IMR-90 (cell line): Measurements from ENCODE around the gene BLOC1S2. TPM values are rescaled to one million over a fixed set of nuclear protein-coding genes. Genes with fewer than 3 reads are reported as not detected.

ENCODE experiments used
- ATAC-seq: fragments of 200-7000 bp; cut with Tn5 transposase; 2 replicates; pipeline ENCODE4 v1.9.1; 2020; ENCODE audit warnings: low read depth, mild to moderate bottlenecking, moderate library complexity
- BruUV-seq: library from RNA; stranded (reverse); fragments of 400-500 nt; replicated peaks from 2 replicates; lab custom pipeline; 2021; lab: Mats Ljungman, UMichigan
- CTCF ChIA-PET: fragments of 300-600 bp; formaldehyde crosslinking; extraction: SDS; loops from one replicate; lab custom pipeline; 2021; ENCODE audit warnings: antibody characterized with exemption; lab: Yijun Ruan, JAX
- POLR2A ChIA-PET: fragments of 300-600 bp; sonication (Branson Sonifier 250); formaldehyde crosslinking; loops from one replicate; lab custom pipeline; 2022; ENCODE audit warnings: antibody characterized with exemption; ENCODE audit not compliant: unreplicated experiment; lab: Charles Lee
- DNase-seq: peaks from one replicate; pipeline ENCODE4 v3.0.0; 2013
- H2AFZ ChIP-seq: replicated peaks from 2 replicates; pipeline ENCODE3; 2013; ENCODE audit warnings: low read length, mild to moderate bottlenecking; ENCODE audit not compliant: poor library complexity
- H2AK5ac ChIP-seq: 2 replicates; pipeline ENCODE4 v1.6.1; 2013; ENCODE audit warnings: low read depth, low read length, inconsistent platforms
- H2AK9ac ChIP-seq: replicated peaks from 2 replicates; pipeline ENCODE3; 2013; ENCODE audit warnings: mild to moderate bottlenecking, low read depth, low read length, moderate library complexity; ENCODE audit not compliant: poor library complexity
- H2BK120ac ChIP-seq: 2 replicates; pipeline ENCODE4 v1.6.1; 2013; ENCODE audit warnings: low read depth, low read length, inconsistent platforms
- H2BK15ac ChIP-seq: 3 replicates; pipeline ENCODE4 v1.6.1; 2013; ENCODE audit warnings: low read depth, low read length, inconsistent platforms
- H2BK20ac ChIP-seq: 2 replicates; pipeline ENCODE4 v1.6.1; 2013; ENCODE audit warnings: low read depth, mild to moderate bottlenecking, inconsistent platforms, low read length, moderate library complexity
- H2BK5ac ChIP-seq: 2 replicates; pipeline ENCODE4 v1.6.1; 2013; ENCODE audit warnings: mild to moderate bottlenecking, low read depth, low read length, inconsistent platforms; ENCODE audit not compliant: poor library complexity, severe bottlenecking
- H3K14ac ChIP-seq: replicated peaks from 2 replicates; pipeline ENCODE4 v1.6.1; 2013; ENCODE audit warnings: low read depth, low read length, inconsistent platforms
- H3K18ac ChIP-seq: 2 replicates; pipeline ENCODE4 v1.6.1; 2013; ENCODE audit warnings: low read depth, low read length, control low read depth
- H3K23ac ChIP-seq: 2 replicates; pipeline ENCODE4 v1.6.1; 2013; ENCODE audit warnings: low read depth, low read length, inconsistent platforms
- H3K27ac ChIP-seq: 2 replicates; pipeline ENCODE4 v1.5.1; 2013; ENCODE audit warnings: mild to moderate bottlenecking, control low read depth, low read length; ENCODE audit not compliant: insufficient read depth
- H3K27me3 ChIP-seq: 2 replicates; pipeline ENCODE4 v1.6.1; 2013; ENCODE audit warnings: low read length; ENCODE audit not compliant: control insufficient read depth, insufficient read depth
- H3K36me3 ChIP-seq: 2 replicates; pipeline ENCODE4 v1.6.1; 2013; ENCODE audit warnings: low read length, mixed read lengths; ENCODE audit not compliant: control insufficient read depth, insufficient read depth
- H3K4ac ChIP-seq: 2 replicates; pipeline ENCODE4 v1.6.1; 2013; ENCODE audit warnings: low read depth, low read length, inconsistent platforms
- H3K4me1 ChIP-seq: 2 replicates; pipeline ENCODE4 v1.6.1; 2013; ENCODE audit warnings: low read length, mixed read lengths; ENCODE audit not compliant: control insufficient read depth, insufficient read depth
- H3K4me2 ChIP-seq: 2 replicates; pipeline ENCODE4 v1.6.1; 2013; ENCODE audit warnings: low read depth, mild to moderate bottlenecking, control low read depth, low read length, moderate library complexity
- H3K4me3 ChIP-seq: 2 replicates; pipeline ENCODE4 v1.5.1; 2013; ENCODE audit warnings: low read depth, mild to moderate bottlenecking, control low read depth, low read length, moderate library complexity; ENCODE audit not compliant: insufficient read depth
- H3K56ac ChIP-seq: 2 replicates; pipeline ENCODE4 v1.6.1; 2013; ENCODE audit warnings: low read length, inconsistent platforms; ENCODE audit not compliant: insufficient read depth; ENCODE audit errors: extremely low read depth
- H3K79me1 ChIP-seq, 2 experiments: 2 replicates each; pipeline ENCODE4 v1.6.1; 2013; ENCODE audit warnings: low read length in 2 of 2, inconsistent platforms in 1 of 2, low read depth in 1 of 2
- H3K9ac ChIP-seq: 2 replicates; pipeline ENCODE4 v1.6.1; 2013; ENCODE audit warnings: low read depth, low read length, control low read depth
- H3K9me1 ChIP-seq: 2 replicates; pipeline ENCODE4 v1.6.1; 2013; ENCODE audit warnings: low read length, inconsistent platforms; ENCODE audit not compliant: insufficient read depth
- H3K9me3 ChIP-seq: 2 replicates; pipeline ENCODE4 v1.6.1; 2013; ENCODE audit warnings: low read length; ENCODE audit not compliant: control insufficient read depth, insufficient read depth
- H4K20me1 ChIP-seq: 2 replicates; pipeline ENCODE4 v1.6.1; 2013; ENCODE audit warnings: low read length, inconsistent platforms; ENCODE audit not compliant: insufficient read depth
- H4K5ac ChIP-seq: 2 replicates; pipeline ENCODE4 v1.6.1; 2013; ENCODE audit warnings: mild to moderate bottlenecking, low read depth, low read length, control low read depth
- H4K8ac ChIP-seq, 2 experiments: 2 replicates each; pipeline ENCODE4 v1.6.1; 2013; ENCODE audit warnings: low read depth in 2 of 2, low read length in 2 of 2, control low read depth in 1 of 2, inconsistent platforms in 1 of 2
- H4K91ac ChIP-seq: 2 replicates; pipeline ENCODE4 v1.6.1; 2013; ENCODE audit warnings: low read depth, low read length, inconsistent platforms; ENCODE audit not compliant: insufficient read depth
- BHLHE40 ChIP-seq: fragments of 150-350 bp; IDR thresholded peaks from 2 replicates; pipeline ENCODE4 v1.6.1; 2016; ENCODE audit warnings: mild to moderate bottlenecking, low read depth, low read length
- CEBPB ChIP-seq: IDR thresholded peaks from 2 replicates; pipeline ENCODE4 v1.6.1; 2012; ENCODE audit warnings: low read depth, low read length, improper control_type of control experiment
- CHD1 ChIP-seq: IDR thresholded peaks from 2 replicates; pipeline ENCODE4 v1.6.1; 2012; ENCODE audit warnings: low read depth, low read length, improper control_type of control experiment
- ELK1 ChIP-seq: fragments of 150-350 bp; IDR thresholded peaks from 2 replicates; pipeline ENCODE4 v1.6.1; 2016; ENCODE audit warnings: low read depth, mild to moderate bottlenecking, low read length, moderate library complexity, borderline replicate concordance
- FOS ChIP-seq: fragments of 150-350 bp; IDR thresholded peaks from 2 replicates; pipeline ENCODE4 v1.6.1; 2016; ENCODE audit warnings: low read depth, low read length
- MAFK ChIP-seq: IDR thresholded peaks from 2 replicates; pipeline ENCODE4 v1.6.1; 2012; ENCODE audit warnings: low read depth, low read length, improper control_type of control experiment
- MAZ ChIP-seq: IDR thresholded peaks from 2 replicates; pipeline ENCODE4 v1.6.1; 2012; ENCODE audit warnings: low read depth, mild to moderate bottlenecking, low read length, improper control_type of control experiment, moderate library complexity, borderline replicate concordance
- MXI1 ChIP-seq: IDR thresholded peaks from 2 replicates; pipeline ENCODE4 v1.6.1; 2012; ENCODE audit warnings: low read depth, mild to moderate bottlenecking, low read length, moderate library complexity, borderline replicate concordance
- NFE2L2 ChIP-seq: fragments of 150-350 bp; IDR thresholded peaks from 2 replicates; pipeline ENCODE4 v1.6.1; 2016; ENCODE audit warnings: low read depth, mild to moderate bottlenecking, low read length
- POLR2A ChIP-seq: IDR thresholded peaks from 2 replicates; pipeline ENCODE4 v1.6.1; 2012; ENCODE audit warnings: mild to moderate bottlenecking, low read depth, low read length
- RAD21 ChIP-seq: IDR thresholded peaks from 2 replicates; pipeline ENCODE4 v1.6.1; 2012; ENCODE audit warnings: low read length, improper control_type of control experiment
- RCOR1 ChIP-seq: IDR thresholded peaks from 2 replicates; pipeline ENCODE4 v1.6.1; 2012; ENCODE audit warnings: mild to moderate bottlenecking, low read length, improper control_type of control experiment; ENCODE audit not compliant: insufficient replicate concordance
- RFX5 ChIP-seq: IDR thresholded peaks from 2 replicates; pipeline ENCODE4 v1.8.0; 2012; ENCODE audit warnings: low read depth, mild to moderate bottlenecking, low read length, moderate library complexity
- SMC3 ChIP-seq: fragments of 150-350 bp; IDR thresholded peaks from 2 replicates; pipeline ENCODE4 v1.6.1; 2016; ENCODE audit warnings: low read depth, mild to moderate bottlenecking, antibody characterized with exemption, low read length, moderate library complexity
- WGBS, 2 experiments: methylation state at CpG; one replicate each; pipeline versions ENCODE4 v1.1.5 to v1.1.7; 2013; ENCODE audit warnings: missing lambda C conversion rate in 2 of 2; ENCODE audit not compliant: insufficient read length in 1 of 2; ENCODE audit errors: extremely low coverage in 2 of 2; 5-methylcytosine and 5-hydroxymethylcytosine counted together
- dilution Hi-C: fragments of 300-500 bp; cut with HindIII; formaldehyde crosslinking; loops from one replicate; pipeline ENCODE4 v1.14.3; 2018; ENCODE audit warnings: low sequenced_read_pairs; ENCODE audit not compliant: unreplicated experiment
- in situ Hi-C: fragments of 300-500 bp; cut with MboI; formaldehyde crosslinking; loops from 3 replicates; pipeline ENCODE4 v1.14.3; 2019; ENCODE audit warnings: low sequenced_read_pairs, inconsistent platforms, mixed read lengths
- intact Hi-C: fragments of 100-400 bp; cut with micrococcal nuclease; formaldehyde crosslinking; loops from 2 replicates; pipeline ENCODE4 v1.10.0; 2022
- polyA plus RNA-seq, 3 experiments: library from polyadenylated mRNA; depleted of rRNA; stranded (reverse); fragments of >200 nt; gene quantifications; 2 replicates each; pipeline ENCODE4 v1.2.3, GENCODE V29; 2012; ENCODE audit warnings: low replicate concordance in 1 of 3
- total RNA-seq: library from RNA; depleted of rRNA; stranded (reverse); fragments of >200 nt; gene quantifications from 2 replicates; pipeline ENCODE4 v1.2.3, GENCODE V29; 2012
- TF ChIP-seq, protein P1 (sequence below): fragments of 150-350 bp; IDR thresholded peaks from 2 replicates; pipeline ENCODE4 v1.6.1; 2017; ENCODE audit warnings: mild to moderate bottlenecking, antibody characterized with exemption, low read length, low read depth

Gene BLOC1S2
- total and polyA plus RNA-seq, 2 of the 4 experiments (the other 2 are of a cell fraction), result 26.0 to 28.9 TPM

DNA sequence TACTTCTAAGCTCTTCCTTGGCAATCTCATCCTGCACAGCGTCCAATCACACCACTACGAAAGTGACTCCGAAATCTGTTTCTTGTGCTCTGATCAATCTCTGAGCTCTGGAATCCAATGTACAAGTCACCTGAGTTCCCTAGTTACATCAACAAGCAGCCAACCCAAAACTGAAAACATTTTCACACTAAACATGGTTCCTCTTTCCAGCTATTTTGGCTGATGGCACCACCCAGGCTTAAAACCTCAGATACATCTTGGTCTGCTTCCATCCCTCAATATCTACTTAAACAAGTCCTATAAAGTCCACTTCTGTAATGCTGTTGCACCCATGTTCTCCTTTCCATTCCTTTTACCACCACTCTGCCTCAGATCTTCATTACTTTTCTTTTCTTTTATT is 3.6 kb downstream of the BLOC1S2 start:
- intact Hi-C loops, result no loop called here
- CTCF ChIA-PET, result no interaction called here

More for the DNA sequence above, 3.6 kb downstream of the BLOC1S2 start:
- H2AK9ac ChIP-seq, result no peak overlapping the region
- H3K9me3 ChIP-seq, result no peaks in the 10 kb centered on the region
- no peak overlapping the region for H2BK15ac ChIP-seq
- DNase-seq, result no peak
- H2BK120ac ChIP-seq, result no peak overlapping the region
- H3K4me1 ChIP-seq, result peaks cover 3% of the 10 kb centered on the region
- POLR2A ChIA-PET, result no interaction called here
- no peak overlapping the region for H2BK20ac ChIP-seq
- H3K27me3 ChIP-seq, result no peaks in the 10 kb centered on the region
- H3K79me1 ChIP-seq, result peaks cover 20 to 50% of the 10 kb centered on the region in 2 experiments
- H3K4me2 ChIP-seq, result no peak overlapping the region
- H2AFZ ChIP-seq, result no peak overlapping the region
- H3K4me3 ChIP-seq, result no peak overlapping the region
- peaks cover 13% of the 10 kb centered on the region; the same call in 1 of the 2 replicates for H4K20me1 ChIP-seq
- peaks cover 20% of the 10 kb centered on the region for H3K36me3 ChIP-seq
- ATAC-seq, result no peak
- in situ Hi-C loops (no loop called here), dilution Hi-C loops (no loop called here)
- H3K9me1 ChIP-seq, result peaks cover 9% of the 10 kb centered on the region; the same call in 1 of the 2 replicates
- no peak overlapping the region for H3K9ac ChIP-seq
- H3K14ac ChIP-seq, result no peak overlapping the region
- BruUV-seq, result no TSS peak
- WGBS, 2 experiments, result 96% methylated on average over 3 of the region's 3 CpGs; no CpG with 5 or more reads in 1 of the 2 experiments
- no peak overlapping the region for H4K5ac ChIP-seq
- TF ChIP-seq SMC3 (no peak), MAZ (no peak), FOS (no peak), CEBPB (no peak), MAFK (no peak), RCOR1 (no peak), NFE2L2 (no peak), ELK1 (no peak), RAD21 (no peak), BHLHE40 (no peak), MXI1 (no peak), RFX5 (no peak), POLR2A (no peak), CHD1 (no peak)
- TF ChIP-seq, protein P1, sequence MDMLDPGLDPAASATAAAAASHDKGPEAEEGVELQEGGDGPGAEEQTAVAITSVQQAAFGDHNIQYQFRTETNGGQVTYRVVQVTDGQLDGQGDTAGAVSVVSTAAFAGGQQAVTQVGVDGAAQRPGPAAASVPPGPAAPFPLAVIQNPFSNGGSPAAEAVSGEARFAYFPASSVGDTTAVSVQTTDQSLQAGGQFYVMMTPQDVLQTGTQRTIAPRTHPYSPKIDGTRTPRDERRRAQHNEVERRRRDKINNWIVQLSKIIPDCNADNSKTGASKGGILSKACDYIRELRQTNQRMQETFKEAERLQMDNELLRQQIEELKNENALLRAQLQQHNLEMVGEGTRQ, result no peak
- H4K8ac ChIP-seq, result no peak overlapping the region
- H3K23ac ChIP-seq, result no peak overlapping the region
- no peak overlapping the region for H3K56ac ChIP-seq
- no peak overlapping the region for H3K27ac ChIP-seq
- H4K91ac ChIP-seq, result no peak overlapping the region
- H3K4ac ChIP-seq, result no peak overlapping the region
- H2AK5ac ChIP-seq, result no peak overlapping the region
- no peak overlapping the region for H2BK5ac ChIP-seq
- H3K18ac ChIP-seq, result no peak overlapping the region
